ENCODE data around the gene EXOSC6. TPM values are rescaled to one million over a fixed set of nuclear protein-coding genes. Genes with fewer than 3 reads are reported as not detected.
"Not testable (repeated sequence)": the region's sequence is repeated elsewhere in the genome, so short reads cannot be mapped to it uniquely, and the experiment has no call there.

EXOSC6 gene
- total RNA-seq, 3 donors from 2014 or later (not counting 1 experiment from before 2014, with no cell fraction given): 26.4 to 27.6 (median 27.3) TPM

DNA sequence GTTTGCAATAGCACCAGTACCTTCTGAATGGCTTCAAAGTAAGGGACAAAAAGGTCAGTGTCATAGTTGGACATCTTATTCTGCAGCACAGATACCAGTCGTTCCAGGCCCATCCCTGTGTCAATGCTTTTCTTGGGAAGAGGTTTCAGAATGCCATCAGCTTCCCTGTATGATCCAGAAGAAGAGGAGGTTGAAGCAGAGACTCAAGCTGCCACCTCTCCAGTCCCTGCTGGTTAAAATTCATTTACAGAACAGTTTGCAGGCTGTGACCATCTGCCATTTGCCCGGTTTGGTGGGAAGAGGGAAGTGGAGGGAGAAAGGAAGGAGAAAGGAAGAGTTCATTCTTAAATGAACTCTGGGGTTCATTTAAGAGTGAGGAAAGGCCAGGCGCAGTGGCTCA lies 18.4 kb upstream of the EXOSC6 start:
- no peak for ATAC-seq
- Histone ChIP-seq H3K27me3 (ENCODE audit: control insufficient read depth, insufficient read depth, low read length) (no peaks in the 10 kb centered on the region), H3K9me3 (ENCODE audit: control insufficient read depth, insufficient read depth, low read length) (no peaks in the 10 kb centered on the region), H3K27ac (ENCODE audit: low read length) (no peak overlapping the region), H3K4me3 (ENCODE audit: low read length) (no peak overlapping the region), H3K4me1 (ENCODE audit: control insufficient read depth, insufficient read depth, low read length) (no peaks in the 10 kb centered on the region), H3K36me3 (ENCODE audit: control insufficient read depth, insufficient read depth, low read length) (peaks cover 43% of the 10 kb centered on the region)
- no peaks in the 10 kb centered on the region for H3K36me3 Mint-ChIP-seq
- no peaks in the 10 kb centered on the region for H3K4me1 Mint-ChIP-seq
- no peaks in the 10 kb centered on the region for H3K9me3 Mint-ChIP-seq
- H3K27ac Mint-ChIP-seq: no peak overlapping the region
- no peak for TF ChIP-seq CTCF (IDR thresholded peaks at IDR 0.05)
- intact Hi-C loops (cut with micrococcal nuclease): no loop called here
- no peaks in the 10 kb centered on the region for H3K27me3 Mint-ChIP-seq (ENCODE audit: low read depth in 2 of 2)
- DNase-seq: no peak
- H3K4me3 Mint-ChIP-seq: no peak overlapping the region
- WGBS (ENCODE audit: insufficient coverage): 98% methylated on average over 3 of the region's 3 CpGs

GRCh38 chr16:70269471-70269870 lies 17.7 kb upstream of the EXOSC6 start:
- Histone ChIP-seq H3K4me3 (ENCODE audit: low read length) (no peak overlapping the region), H3K36me3 (ENCODE audit: control insufficient read depth, insufficient read depth, low read length) (peaks cover 48% of the 10 kb centered on the region), H3K4me1 (ENCODE audit: control insufficient read depth, insufficient read depth, low read length) (no peaks in the 10 kb centered on the region), H3K27me3 (ENCODE audit: control insufficient read depth, insufficient read depth, low read length) (no peaks in the 10 kb centered on the region), H3K9me3 (ENCODE audit: control insufficient read depth, insufficient read depth, low read length) (no peaks in the 10 kb centered on the region), H3K27ac (ENCODE audit: low read length) (no peak overlapping the region)
- H3K4me1 Mint-ChIP-seq: no peaks in the 10 kb centered on the region
- DNase-seq (no peak), ATAC-seq (no peak)
- H3K36me3 Mint-ChIP-seq: no peaks in the 10 kb centered on the region
- no peaks in the 10 kb centered on the region for H3K27me3 Mint-ChIP-seq (ENCODE audit: low read depth in 2 of 2)
- H3K27ac Mint-ChIP-seq: no peak overlapping the region
- WGBS (ENCODE audit: insufficient coverage): 87% methylated on average over 11 of the region's 12 CpGs
- H3K4me3 Mint-ChIP-seq: no peak overlapping the region
- no peak for TF ChIP-seq CTCF (IDR thresholded peaks at IDR 0.05)
- intact Hi-C loops (cut with micrococcal nuclease): no loop called here
- H3K9me3 Mint-ChIP-seq: no peaks in the 10 kb centered on the region

- H3K27ac Mint-ChIP-seq; ATAC-seq; H3K27me3 Mint-ChIP-seq (ENCODE audit: low read depth in 2 of 2); H3K36me3 Mint-ChIP-seq; DNase-seq; H3K4me1 ChIP-seq (ENCODE audit: control insufficient read depth, insufficient read depth, low read length); intact Hi-C loops (cut with micrococcal nuclease); H3K4me3 ChIP-seq (ENCODE audit: low read length); H3K4me1 Mint-ChIP-seq; H3K27ac ChIP-seq (ENCODE audit: low read length); H3K4me3 Mint-ChIP-seq; H3K9me3 ChIP-seq (ENCODE audit: control insufficient read depth, insufficient read depth, low read length); H3K9me3 Mint-ChIP-seq; H3K27me3 ChIP-seq (ENCODE audit: control insufficient read depth, insufficient read depth, low read length): not testable (repeated sequence)
- H3K36me3 ChIP-seq (ENCODE audit: control insufficient read depth, insufficient read depth, low read length): peaks cover 58% of the 10 kb centered on the region
- 95% methylated on average over 10 of the region's 10 CpGs for WGBS (ENCODE audit: insufficient coverage)
- TF ChIP-seq CTCF (IDR thresholded peaks at IDR 0.05): peak; percentile 19
Observed at GRCh38 chr16:70267922-70268321, 16.2 kb upstream of the EXOSC6 start.

DNA sequence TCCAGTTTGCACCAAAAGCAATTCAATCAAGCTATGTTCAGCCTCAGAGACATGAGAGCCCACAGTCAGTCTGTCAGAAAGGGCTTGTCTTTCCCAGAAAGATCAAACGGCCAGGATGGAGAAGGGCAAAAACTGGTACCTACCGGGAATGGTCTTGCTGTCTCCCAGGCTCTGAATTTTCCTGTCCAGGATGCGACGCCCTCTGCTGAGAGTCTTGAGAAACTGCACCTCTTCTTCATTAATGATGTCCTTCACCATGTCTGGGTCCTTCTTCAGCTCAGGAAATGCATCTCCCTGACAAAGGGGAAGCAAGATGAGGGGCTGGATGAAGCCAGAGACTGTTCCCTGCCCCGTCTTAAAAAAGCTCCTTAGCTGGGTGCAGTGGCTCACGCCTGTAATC lies 15.8 kb upstream of the EXOSC6 start:
- no peak overlapping the region for H3K4me3 Mint-ChIP-seq
- H3K27ac Mint-ChIP-seq: no peak overlapping the region
- peak in 1 of 2 donors; percentile 64 for DNase-seq
- no peaks in the 10 kb centered on the region for H3K36me3 Mint-ChIP-seq
- Histone ChIP-seq H3K4me1 (ENCODE audit: control insufficient read depth, insufficient read depth, low read length) (no peaks in the 10 kb centered on the region), H3K27ac (ENCODE audit: low read length) (no peak overlapping the region), H3K9me3 (ENCODE audit: control insufficient read depth, insufficient read depth, low read length) (no peaks in the 10 kb centered on the region), H3K4me3 (ENCODE audit: low read length) (no peak overlapping the region), H3K36me3 (ENCODE audit: control insufficient read depth, insufficient read depth, low read length) (peaks cover 56% of the 10 kb centered on the region), H3K27me3 (ENCODE audit: control insufficient read depth, insufficient read depth, low read length) (no peaks in the 10 kb centered on the region)
- no peaks in the 10 kb centered on the region for H3K9me3 Mint-ChIP-seq
- intact Hi-C loops (cut with micrococcal nuclease): no loop called here
- peak in 1 of 3 donors; percentile 43 for ATAC-seq
- H3K4me1 Mint-ChIP-seq: no peaks in the 10 kb centered on the region
- TF ChIP-seq CTCF (IDR thresholded peaks at IDR 0.05): peak; percentile 61
- H3K27me3 Mint-ChIP-seq (ENCODE audit: low read depth in 2 of 2): no peaks in the 10 kb centered on the region
- WGBS (ENCODE audit: insufficient coverage): 72% methylated on average over 6 of the region's 6 CpGs

DNA sequence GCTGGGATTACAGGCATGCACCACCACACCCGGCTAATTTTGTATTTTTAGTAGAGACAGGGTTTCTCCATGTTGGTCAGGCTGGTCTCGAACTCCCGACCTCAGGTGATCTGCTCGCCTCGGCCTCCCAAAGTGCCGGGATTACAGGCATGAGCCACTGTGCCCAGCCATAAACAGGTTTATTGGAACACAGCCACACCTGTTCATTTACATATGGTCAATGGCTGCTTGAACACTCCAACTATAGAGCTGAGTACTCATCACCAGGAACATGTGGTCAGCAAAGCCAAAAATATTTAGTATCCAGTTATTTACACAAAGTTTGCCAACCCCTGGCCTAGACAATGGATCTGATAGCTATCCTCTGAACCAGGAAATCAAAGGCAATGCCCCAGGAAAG lies 8.2 kb upstream of the EXOSC6 start:
- H3K27me3 ChIP-seq (ENCODE audit: control insufficient read depth, insufficient read depth, low read length); H3K27me3 Mint-ChIP-seq (ENCODE audit: low read depth in 2 of 2); intact Hi-C loops (cut with micrococcal nuclease); H3K4me3 Mint-ChIP-seq; H3K36me3 Mint-ChIP-seq; H3K9me3 Mint-ChIP-seq; ATAC-seq; H3K4me1 ChIP-seq (ENCODE audit: control insufficient read depth, insufficient read depth, low read length); H3K27ac Mint-ChIP-seq; H3K27ac ChIP-seq (ENCODE audit: low read length); H3K9me3 ChIP-seq (ENCODE audit: control insufficient read depth, insufficient read depth, low read length); DNase-seq; H3K4me1 Mint-ChIP-seq; H3K4me3 ChIP-seq (ENCODE audit: low read length): not testable (repeated sequence)
- 97% methylated on average over 5 of the region's 6 CpGs for WGBS (ENCODE audit: insufficient coverage)
- peaks cover 56% of the 10 kb centered on the region for H3K36me3 ChIP-seq (ENCODE audit: control insufficient read depth, insufficient read depth, low read length)

Measured in natural killer cell (primary cell).